Measurements from ENCODE around the gene GNB1L. TPM values are rescaled to one million over a fixed set of nuclear protein-coding genes. Genes with fewer than 3 reads are reported as not detected.

The GNB1L gene
- total RNA-seq, 1 donor from 2014 or later: 2.9 TPM

Other genes starting within 250 kb of the GNB1L start
- 132 TPM for gene SEPTIN5, start 140.4 kb downstream of the GNB1L start, total RNA-seq
- 24.1 TPM for gene GP1BB, start 131.3 kb downstream of the GNB1L start, total RNA-seq
- gene TBX1, start 94.1 kb downstream of the GNB1L start, total RNA-seq: not detected
- gene RTL10, start within 50 bp of the GNB1L start, total RNA-seq: 13.0 TPM
- gene COMT, start 86.9 kb upstream of the GNB1L start, total RNA-seq: 26.5 TPM
- gene TXNRD2, start 86.9 kb upstream of the GNB1L start, total RNA-seq: 15.5 TPM
- 52.6 TPM for gene ARVCF, start 161.9 kb upstream of the GNB1L start, total RNA-seq
- gene TANGO2, start 166.2 kb upstream of the GNB1L start, total RNA-seq: 8.2 TPM
- 42.8 TPM for gene DGCR8, start 225.4 kb upstream of the GNB1L start, total RNA-seq

All from frontal cortex (tissue), 1 donor.